IMR-90 (cell line): Measurements from ENCODE around the gene MYO1A. TPM values are rescaled to one million over a fixed set of nuclear protein-coding genes. Genes with fewer than 3 reads are reported as not detected.

Experiments
- ATAC-seq: fragments of 200-7000 bp; cut with Tn5 transposase; 2 replicates; pipeline ENCODE4 v1.9.1; 2020; ENCODE audit warnings: low read depth, mild to moderate bottlenecking, moderate library complexity
- BruUV-seq: library from RNA; stranded (reverse); fragments of 400-500 nt; replicated peaks from 2 replicates; lab custom pipeline; 2021; lab: Mats Ljungman, UMichigan
- CTCF ChIA-PET: fragments of 300-600 bp; formaldehyde crosslinking; extraction: SDS; loops from one replicate; lab custom pipeline; 2021; ENCODE audit warnings: antibody characterized with exemption; lab: Yijun Ruan, JAX
- POLR2A ChIA-PET: fragments of 300-600 bp; sonication (Branson Sonifier 250); formaldehyde crosslinking; loops from one replicate; lab custom pipeline; 2022; ENCODE audit warnings: antibody characterized with exemption; ENCODE audit not compliant: unreplicated experiment; lab: Charles Lee
- DNase-seq: peaks from one replicate; pipeline ENCODE4 v3.0.0; 2013
- H2AFZ ChIP-seq: replicated peaks from 2 replicates; pipeline ENCODE3; 2013; ENCODE audit warnings: low read length, mild to moderate bottlenecking; ENCODE audit not compliant: poor library complexity
- H2AK5ac ChIP-seq: 2 replicates; pipeline ENCODE4 v1.6.1; 2013; ENCODE audit warnings: low read depth, low read length, inconsistent platforms
- H2AK9ac ChIP-seq: replicated peaks from 2 replicates; pipeline ENCODE3; 2013; ENCODE audit warnings: mild to moderate bottlenecking, low read depth, low read length, moderate library complexity; ENCODE audit not compliant: poor library complexity
- H2BK120ac ChIP-seq: 2 replicates; pipeline ENCODE4 v1.6.1; 2013; ENCODE audit warnings: low read depth, low read length, inconsistent platforms
- H2BK15ac ChIP-seq: 3 replicates; pipeline ENCODE4 v1.6.1; 2013; ENCODE audit warnings: low read depth, low read length, inconsistent platforms
- H2BK20ac ChIP-seq: 2 replicates; pipeline ENCODE4 v1.6.1; 2013; ENCODE audit warnings: low read depth, mild to moderate bottlenecking, inconsistent platforms, low read length, moderate library complexity
- H2BK5ac ChIP-seq: 2 replicates; pipeline ENCODE4 v1.6.1; 2013; ENCODE audit warnings: mild to moderate bottlenecking, low read depth, low read length, inconsistent platforms; ENCODE audit not compliant: poor library complexity, severe bottlenecking
- H3K14ac ChIP-seq: replicated peaks from 2 replicates; pipeline ENCODE4 v1.6.1; 2013; ENCODE audit warnings: low read depth, low read length, inconsistent platforms
- H3K18ac ChIP-seq: 2 replicates; pipeline ENCODE4 v1.6.1; 2013; ENCODE audit warnings: low read depth, low read length, control low read depth
- H3K23ac ChIP-seq: 2 replicates; pipeline ENCODE4 v1.6.1; 2013; ENCODE audit warnings: low read depth, low read length, inconsistent platforms
- H3K27ac ChIP-seq: 2 replicates; pipeline ENCODE4 v1.5.1; 2013; ENCODE audit warnings: mild to moderate bottlenecking, control low read depth, low read length; ENCODE audit not compliant: insufficient read depth
- H3K27me3 ChIP-seq: 2 replicates; pipeline ENCODE4 v1.6.1; 2013; ENCODE audit warnings: low read length; ENCODE audit not compliant: control insufficient read depth, insufficient read depth
- H3K36me3 ChIP-seq: 2 replicates; pipeline ENCODE4 v1.6.1; 2013; ENCODE audit warnings: low read length, mixed read lengths; ENCODE audit not compliant: control insufficient read depth, insufficient read depth
- H3K4ac ChIP-seq: 2 replicates; pipeline ENCODE4 v1.6.1; 2013; ENCODE audit warnings: low read depth, low read length, inconsistent platforms
- H3K4me1 ChIP-seq: 2 replicates; pipeline ENCODE4 v1.6.1; 2013; ENCODE audit warnings: low read length, mixed read lengths; ENCODE audit not compliant: control insufficient read depth, insufficient read depth
- H3K4me2 ChIP-seq: 2 replicates; pipeline ENCODE4 v1.6.1; 2013; ENCODE audit warnings: low read depth, mild to moderate bottlenecking, control low read depth, low read length, moderate library complexity
- H3K4me3 ChIP-seq: 2 replicates; pipeline ENCODE4 v1.5.1; 2013; ENCODE audit warnings: low read depth, mild to moderate bottlenecking, control low read depth, low read length, moderate library complexity; ENCODE audit not compliant: insufficient read depth
- H3K56ac ChIP-seq: 2 replicates; pipeline ENCODE4 v1.6.1; 2013; ENCODE audit warnings: low read length, inconsistent platforms; ENCODE audit not compliant: insufficient read depth; ENCODE audit errors: extremely low read depth
- H3K79me1 ChIP-seq, 2 experiments: 2 replicates each; pipeline ENCODE4 v1.6.1; 2013; ENCODE audit warnings: low read length in 2 of 2, inconsistent platforms in 1 of 2, low read depth in 1 of 2
- H3K9ac ChIP-seq: 2 replicates; pipeline ENCODE4 v1.6.1; 2013; ENCODE audit warnings: low read depth, low read length, control low read depth
- H3K9me1 ChIP-seq: 2 replicates; pipeline ENCODE4 v1.6.1; 2013; ENCODE audit warnings: low read length, inconsistent platforms; ENCODE audit not compliant: insufficient read depth
- H3K9me3 ChIP-seq: 2 replicates; pipeline ENCODE4 v1.6.1; 2013; ENCODE audit warnings: low read length; ENCODE audit not compliant: control insufficient read depth, insufficient read depth
- H4K20me1 ChIP-seq: 2 replicates; pipeline ENCODE4 v1.6.1; 2013; ENCODE audit warnings: low read length, inconsistent platforms; ENCODE audit not compliant: insufficient read depth
- H4K5ac ChIP-seq: 2 replicates; pipeline ENCODE4 v1.6.1; 2013; ENCODE audit warnings: mild to moderate bottlenecking, low read depth, low read length, control low read depth
- H4K8ac ChIP-seq, 2 experiments: 2 replicates each; pipeline ENCODE4 v1.6.1; 2013; ENCODE audit warnings: low read depth in 2 of 2, low read length in 2 of 2, control low read depth in 1 of 2, inconsistent platforms in 1 of 2
- H4K91ac ChIP-seq: 2 replicates; pipeline ENCODE4 v1.6.1; 2013; ENCODE audit warnings: low read depth, low read length, inconsistent platforms; ENCODE audit not compliant: insufficient read depth
- BHLHE40 ChIP-seq: fragments of 150-350 bp; IDR thresholded peaks from 2 replicates; pipeline ENCODE4 v1.6.1; 2016; ENCODE audit warnings: mild to moderate bottlenecking, low read depth, low read length
- CEBPB ChIP-seq: IDR thresholded peaks from 2 replicates; pipeline ENCODE4 v1.6.1; 2012; ENCODE audit warnings: low read depth, low read length, improper control_type of control experiment
- CHD1 ChIP-seq: IDR thresholded peaks from 2 replicates; pipeline ENCODE4 v1.6.1; 2012; ENCODE audit warnings: low read depth, low read length, improper control_type of control experiment
- CTCF ChIP-seq: conservative IDR thresholded peaks from 2 replicates; pipeline ENCODE4 v1.5.1; 2012; ENCODE audit warnings: mild to moderate bottlenecking, low read depth, low read length, improper control_type of control experiment
- FOS ChIP-seq: fragments of 150-350 bp; IDR thresholded peaks from 2 replicates; pipeline ENCODE4 v1.6.1; 2016; ENCODE audit warnings: low read depth, low read length
- MAFK ChIP-seq: IDR thresholded peaks from 2 replicates; pipeline ENCODE4 v1.6.1; 2012; ENCODE audit warnings: low read depth, low read length, improper control_type of control experiment
- MAZ ChIP-seq: IDR thresholded peaks from 2 replicates; pipeline ENCODE4 v1.6.1; 2012; ENCODE audit warnings: low read depth, mild to moderate bottlenecking, low read length, improper control_type of control experiment, moderate library complexity, borderline replicate concordance
- MXI1 ChIP-seq: IDR thresholded peaks from 2 replicates; pipeline ENCODE4 v1.6.1; 2012; ENCODE audit warnings: low read depth, mild to moderate bottlenecking, low read length, moderate library complexity, borderline replicate concordance
- NFE2L2 ChIP-seq: fragments of 150-350 bp; IDR thresholded peaks from 2 replicates; pipeline ENCODE4 v1.6.1; 2016; ENCODE audit warnings: low read depth, mild to moderate bottlenecking, low read length
- POLR2A ChIP-seq: IDR thresholded peaks from 2 replicates; pipeline ENCODE4 v1.6.1; 2012; ENCODE audit warnings: mild to moderate bottlenecking, low read depth, low read length
- RAD21 ChIP-seq: IDR thresholded peaks from 2 replicates; pipeline ENCODE4 v1.6.1; 2012; ENCODE audit warnings: low read length, improper control_type of control experiment
- RCOR1 ChIP-seq: IDR thresholded peaks from 2 replicates; pipeline ENCODE4 v1.6.1; 2012; ENCODE audit warnings: mild to moderate bottlenecking, low read length, improper control_type of control experiment; ENCODE audit not compliant: insufficient replicate concordance
- RFX5 ChIP-seq: IDR thresholded peaks from 2 replicates; pipeline ENCODE4 v1.8.0; 2012; ENCODE audit warnings: low read depth, mild to moderate bottlenecking, low read length, moderate library complexity
- SMC3 ChIP-seq: fragments of 150-350 bp; IDR thresholded peaks from 2 replicates; pipeline ENCODE4 v1.6.1; 2016; ENCODE audit warnings: low read depth, mild to moderate bottlenecking, antibody characterized with exemption, low read length, moderate library complexity
- WGBS, 2 experiments: methylation state at CpG; one replicate each; pipeline versions ENCODE4 v1.1.5 to v1.1.7; 2013; ENCODE audit warnings: missing lambda C conversion rate in 2 of 2; ENCODE audit not compliant: insufficient read length in 1 of 2; ENCODE audit errors: extremely low coverage in 2 of 2; 5-methylcytosine and 5-hydroxymethylcytosine counted together
- dilution Hi-C: fragments of 300-500 bp; cut with HindIII; formaldehyde crosslinking; loops from one replicate; pipeline ENCODE4 v1.14.3; 2018; ENCODE audit warnings: low sequenced_read_pairs; ENCODE audit not compliant: unreplicated experiment
- in situ Hi-C: fragments of 300-500 bp; cut with MboI; formaldehyde crosslinking; loops from 3 replicates; pipeline ENCODE4 v1.14.3; 2019; ENCODE audit warnings: low sequenced_read_pairs, inconsistent platforms, mixed read lengths
- intact Hi-C: fragments of 100-400 bp; cut with micrococcal nuclease; formaldehyde crosslinking; loops from 2 replicates; pipeline ENCODE4 v1.10.0; 2022
- polyA plus RNA-seq, 3 experiments: library from polyadenylated mRNA; depleted of rRNA; stranded (reverse); fragments of >200 nt; gene quantifications; 2 replicates each; pipeline ENCODE4 v1.2.3, GENCODE V29; 2012; ENCODE audit warnings: low replicate concordance in 1 of 3
- total RNA-seq: library from RNA; depleted of rRNA; stranded (reverse); fragments of >200 nt; gene quantifications from 2 replicates; pipeline ENCODE4 v1.2.3, GENCODE V29; 2012
- TF ChIP-seq, protein P1 (sequence below): fragments of 150-350 bp; IDR thresholded peaks from 2 replicates; pipeline ENCODE4 v1.6.1; 2017; ENCODE audit warnings: mild to moderate bottlenecking, antibody characterized with exemption, low read length, low read depth
- TF ChIP-seq, protein P2 (sequence below): fragments of 150-350 bp; IDR thresholded peaks from 2 replicates; pipeline ENCODE4 v1.6.1; 2016; ENCODE audit warnings: low read depth, mild to moderate bottlenecking, low read length, moderate library complexity, borderline replicate concordance

Gene MYO1A
- total and polyA plus RNA-seq, 2 of the 4 experiments (the other 2 are of a cell fraction): under 0.01 TPM; not detected in 1

GRCh38 chr12:56980268-56980667, 69.7 kb downstream of the MYO1A start:
- Histone ChIP-seq H3K9me1 (no peaks in the 10 kb centered on the region), H2AFZ (no peak overlapping the region), H4K5ac (no peak overlapping the region), H3K4ac (no peak overlapping the region), H3K79me1 (no peaks in the 10 kb centered on the region), H2BK15ac (no peak overlapping the region), H3K4me3 (no peak overlapping the region), H3K23ac (no peak overlapping the region), H4K20me1 (no peaks in the 10 kb centered on the region), H3K18ac (no peak overlapping the region), H3K56ac (no peak overlapping the region), H2BK5ac (no peak overlapping the region), H3K27ac (no peak overlapping the region), H3K9me3 (no peaks in the 10 kb centered on the region), H4K91ac (no peak overlapping the region), H4K8ac (no peak overlapping the region), H2BK20ac (no peak overlapping the region), H2AK5ac (no peak overlapping the region), H3K27me3 (peaks cover 6% of the 10 kb centered on the region; the same call in 1 of the 2 replicates), H3K4me1 (no peaks in the 10 kb centered on the region), H2BK120ac (no peak overlapping the region), H3K9ac (no peak overlapping the region), H3K4me2 (no peak overlapping the region), H3K14ac (no peak overlapping the region), H2AK9ac (no peak overlapping the region), H3K36me3 (no peaks in the 10 kb centered on the region)
- CTCF ChIA-PET: no interaction called here
- intact Hi-C loops (no loop called here), dilution Hi-C loops (no loop called here), in situ Hi-C loops (loop anchor here (25.0 kb wide), 1 partner anchor 468 kb away; the partner anchor contains the start of gene RBMS2)
- BruUV-seq: no TSS peak
- POLR2A ChIA-PET: no interaction called here
- 53% methylated on average over 5 of the region's 6 CpGs; no CpG with 5 or more reads in 1 of the 2 experiments for WGBS, 2 experiments
- DNase-seq: no peak
- no peak for ATAC-seq
- TF ChIP-seq MAZ: no peak
- no peak for TF ChIP-seq RAD21
- TF ChIP-seq, protein P1, sequence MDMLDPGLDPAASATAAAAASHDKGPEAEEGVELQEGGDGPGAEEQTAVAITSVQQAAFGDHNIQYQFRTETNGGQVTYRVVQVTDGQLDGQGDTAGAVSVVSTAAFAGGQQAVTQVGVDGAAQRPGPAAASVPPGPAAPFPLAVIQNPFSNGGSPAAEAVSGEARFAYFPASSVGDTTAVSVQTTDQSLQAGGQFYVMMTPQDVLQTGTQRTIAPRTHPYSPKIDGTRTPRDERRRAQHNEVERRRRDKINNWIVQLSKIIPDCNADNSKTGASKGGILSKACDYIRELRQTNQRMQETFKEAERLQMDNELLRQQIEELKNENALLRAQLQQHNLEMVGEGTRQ: no peak
- TF ChIP-seq FOS: no peak
- no peak for TF ChIP-seq MXI1
- no peak for TF ChIP-seq CEBPB
- no peak for TF ChIP-seq RFX5
- no peak for TF ChIP-seq MAFK
- no peak for TF ChIP-seq POLR2A
- no peak for TF ChIP-seq CTCF
- no peak for TF ChIP-seq NFE2L2
- TF ChIP-seq, protein P2, sequence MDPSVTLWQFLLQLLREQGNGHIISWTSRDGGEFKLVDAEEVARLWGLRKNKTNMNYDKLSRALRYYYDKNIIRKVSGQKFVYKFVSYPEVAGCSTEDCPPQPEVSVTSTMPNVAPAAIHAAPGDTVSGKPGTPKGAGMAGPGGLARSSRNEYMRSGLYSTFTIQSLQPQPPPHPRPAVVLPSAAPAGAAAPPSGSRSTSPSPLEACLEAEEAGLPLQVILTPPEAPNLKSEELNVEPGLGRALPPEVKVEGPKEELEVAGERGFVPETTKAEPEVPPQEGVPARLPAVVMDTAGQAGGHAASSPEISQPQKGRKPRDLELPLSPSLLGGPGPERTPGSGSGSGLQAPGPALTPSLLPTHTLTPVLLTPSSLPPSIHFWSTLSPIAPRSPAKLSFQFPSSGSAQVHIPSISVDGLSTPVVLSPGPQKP: no peak
- TF ChIP-seq RCOR1: no peak
- TF ChIP-seq CHD1: no peak
- no peak for TF ChIP-seq BHLHE40
- no peak for TF ChIP-seq SMC3
